ENCODE measurements around the gene TAGLN2. TPM values are rescaled to one million over a fixed set of nuclear protein-coding genes. Genes with fewer than 3 reads are reported as not detected.

Gene TAGLN2
- total RNA-seq, 1 donor from 2014 or later, result 160 TPM

- Mint-ChIP-seq H3K9me3 (ENCODE audit: unreplicated experiment) (no peaks in the 10 kb centered on the region), H3K27me3 (ENCODE audit: unreplicated experiment) (peaks cover 4% of the 10 kb centered on the region), H3K27ac (ENCODE audit: unreplicated experiment) (no peak overlapping the region), H3K4me3 (ENCODE audit: unreplicated experiment) (no peak overlapping the region), H3K4me1 (ENCODE audit: low read depth, unreplicated experiment) (no peaks in the 10 kb centered on the region), H3K36me3 (ENCODE audit: unreplicated experiment) (no peaks in the 10 kb centered on the region)
- TF ChIP-seq CTCF (IDR thresholded peaks at IDR 0.05; ENCODE audit: partially characterized antibody, unreplicated experiment), result no peak
- DNase-seq, result no peak
These were observed 42.2 kb downstream of the TAGLN2 start for GRCh38 chr1:159883134-159883533.

- H3K4me3 Mint-ChIP-seq (ENCODE audit: unreplicated experiment), result no peak overlapping the region
- H3K36me3 Mint-ChIP-seq (ENCODE audit: unreplicated experiment), result no peaks in the 10 kb centered on the region
- no peaks in the 10 kb centered on the region for H3K9me3 Mint-ChIP-seq (ENCODE audit: unreplicated experiment)
- no peak for TF ChIP-seq CTCF (IDR thresholded peaks at IDR 0.05; ENCODE audit: partially characterized antibody, unreplicated experiment)
- peaks cover 4% of the 10 kb centered on the region for H3K27me3 Mint-ChIP-seq (ENCODE audit: unreplicated experiment)
- no peaks in the 10 kb centered on the region for H3K4me1 Mint-ChIP-seq (ENCODE audit: low read depth, unreplicated experiment)
- H3K27ac Mint-ChIP-seq (ENCODE audit: unreplicated experiment), result no peak overlapping the region
- DNase-seq, result no peak
These were observed 42.8 kb downstream of the TAGLN2 start for GRCh38 chr1:159882527-159882862.

GRCh38 chr1:159881622-159882526 lies 43.4 kb downstream of the TAGLN2 start:
- DNase-seq, result no peak
- Mint-ChIP-seq H3K4me1 (ENCODE audit: low read depth, unreplicated experiment) (no peaks in the 10 kb centered on the region), H3K27me3 (ENCODE audit: unreplicated experiment) (peaks cover 4% of the 10 kb centered on the region), H3K27ac (ENCODE audit: unreplicated experiment) (no peak overlapping the region), H3K4me3 (ENCODE audit: unreplicated experiment) (no peak overlapping the region), H3K36me3 (ENCODE audit: unreplicated experiment) (no peaks in the 10 kb centered on the region), H3K9me3 (ENCODE audit: unreplicated experiment) (no peaks in the 10 kb centered on the region)
- no peak for TF ChIP-seq CTCF (IDR thresholded peaks at IDR 0.05; ENCODE audit: partially characterized antibody, unreplicated experiment)

GRCh38 chr1:159880430-159880829 lies 44.9 kb downstream of the TAGLN2 start:
- Mint-ChIP-seq H3K4me3 (ENCODE audit: unreplicated experiment) (no peak overlapping the region), H3K4me1 (ENCODE audit: low read depth, unreplicated experiment) (no peaks in the 10 kb centered on the region), H3K27me3 (ENCODE audit: unreplicated experiment) (peaks cover 4% of the 10 kb centered on the region), H3K36me3 (ENCODE audit: unreplicated experiment) (no peaks in the 10 kb centered on the region), H3K27ac (ENCODE audit: unreplicated experiment) (no peak overlapping the region), H3K9me3 (ENCODE audit: unreplicated experiment) (peaks cover 1% of the 10 kb centered on the region)
- no peak for TF ChIP-seq CTCF (IDR thresholded peaks at IDR 0.05; ENCODE audit: partially characterized antibody, unreplicated experiment)
- DNase-seq, result no peak

GRCh38 chr1:159879977-159880376 lies 45.3 kb downstream of the TAGLN2 start:
- Mint-ChIP-seq H3K27ac (ENCODE audit: unreplicated experiment) (no peak overlapping the region), H3K4me1 (ENCODE audit: low read depth, unreplicated experiment) (peaks cover 2% of the 10 kb centered on the region), H3K4me3 (ENCODE audit: unreplicated experiment) (no peak overlapping the region), H3K36me3 (ENCODE audit: unreplicated experiment) (no peaks in the 10 kb centered on the region), H3K9me3 (ENCODE audit: unreplicated experiment) (peaks cover 1% of the 10 kb centered on the region), H3K27me3 (ENCODE audit: unreplicated experiment) (peaks cover 4% of the 10 kb centered on the region)
- TF ChIP-seq CTCF (IDR thresholded peaks at IDR 0.05; ENCODE audit: partially characterized antibody, unreplicated experiment), result no peak
- no peak for DNase-seq

Measured in glutamatergic neuron (in vitro differentiated cells).